GM23248 (cell line): ENCODE measurements around the gene ZNF624.

ENCODE experiments used
- EZH2 ChIP-seq: fragments of 200-600 bp; sonication (generic); IDR thresholded peaks from 2 replicates; pipeline ENCODE4 v1.6.1; 2018; ENCODE audit warnings: antibody characterized with exemption, mild to moderate bottlenecking; ENCODE audit not compliant: insufficient read depth, poor library complexity, severe bottlenecking
- EZH2phosphoT487 ChIP-seq: fragments of 200-600 bp; sonication (generic); IDR thresholded peaks from 2 replicates; pipeline ENCODE4 v1.6.1; 2018; ENCODE audit warnings: antibody characterized with exemption, moderate library complexity, mild to moderate bottlenecking, low read depth; ENCODE audit not compliant: insufficient read depth

- TF ChIP-seq EZH2phosphoT487 (no peak), EZH2 (no peak)
Measured at GRCh38 chr17:16599537-16599936, 54.1 kb downstream of the ZNF624 start.
